GM18858 (cell line): Measurements from ENCODE around the gene RPL35A.
"Not testable (repeated sequence)": the region's sequence is repeated elsewhere in the genome, so short reads cannot be mapped to it uniquely, and the experiment has no call there.

Experiments
- ATAC-seq: cut with Tn5 transposase; IDR thresholded peaks from one replicate; pipeline ENCODE4 v1.9.1; 2021; ENCODE audit not compliant: unreplicated experiment

RPL35A gene

DNA sequence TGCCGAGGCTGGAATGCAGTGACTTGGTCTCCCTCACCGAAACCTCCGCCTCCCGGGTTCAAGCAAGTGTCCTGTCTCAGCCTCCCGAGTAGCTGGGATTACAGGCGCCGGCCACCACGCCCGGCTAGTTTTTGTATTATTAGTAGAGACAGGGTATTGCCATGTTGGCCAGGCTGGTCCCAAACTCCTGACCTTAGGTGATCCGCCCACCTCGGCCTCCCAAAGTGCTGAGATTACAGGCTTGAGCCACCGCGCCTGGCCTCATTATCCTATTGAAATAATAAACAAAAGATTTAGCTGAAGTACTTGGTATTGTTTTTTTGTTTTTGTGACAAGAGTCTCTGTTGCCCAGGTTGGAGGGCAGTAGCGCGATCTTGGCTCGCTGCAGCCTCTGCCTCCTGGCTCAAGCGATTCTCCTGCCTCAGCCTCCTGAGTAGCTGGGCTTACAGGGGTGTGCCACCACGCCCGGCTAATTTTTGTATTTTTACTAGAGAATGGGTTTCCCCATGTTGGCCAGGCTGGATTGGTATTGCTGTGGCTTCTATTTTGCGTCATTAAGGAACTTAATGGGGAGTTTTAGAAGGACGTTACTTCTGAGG is 1.5 kb downstream of the RPL35A start:
- no peak for ATAC-seq

DNA sequence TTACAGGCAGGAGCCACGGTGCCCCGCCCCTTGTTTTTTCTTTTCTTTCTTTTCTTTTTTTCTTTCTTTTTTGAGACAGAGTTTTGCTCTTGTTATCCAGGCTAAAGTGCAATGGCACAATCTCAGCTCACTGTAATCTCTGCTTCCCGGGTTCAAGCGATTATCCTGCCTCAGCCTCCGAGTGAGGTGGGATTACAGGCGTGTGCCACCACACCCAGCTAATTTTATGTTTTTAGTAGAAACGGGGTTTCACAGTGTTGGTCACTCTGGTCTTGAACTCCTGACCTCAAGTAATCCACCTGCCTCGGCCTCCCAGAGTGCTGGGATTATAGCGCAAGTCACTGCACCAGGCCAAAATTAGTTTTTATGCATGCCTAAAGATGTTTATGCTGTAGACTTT is 2.5 kb downstream of the RPL35A start:
- ATAC-seq: no peak

DNA sequence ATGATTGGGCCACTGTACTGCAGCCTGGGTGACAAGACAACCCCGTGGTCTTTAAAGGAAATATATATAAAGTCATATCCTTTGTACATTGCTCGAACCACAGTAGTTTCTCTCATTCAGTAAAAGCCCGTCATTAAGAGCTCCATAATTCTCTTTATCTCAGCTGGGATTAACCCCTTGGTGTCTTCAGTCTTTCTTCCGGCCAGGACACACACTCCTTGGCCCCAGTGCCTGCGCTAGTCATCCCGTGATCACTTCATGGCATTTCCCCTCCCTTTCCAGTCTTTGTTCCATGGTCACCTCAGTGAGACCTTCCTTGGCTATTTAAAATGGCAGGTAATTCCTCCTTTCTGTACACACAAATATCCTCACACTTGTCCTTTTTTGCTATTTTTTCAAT is 3.3 kb downstream of the RPL35A start:
- ATAC-seq: no peak

DNA sequence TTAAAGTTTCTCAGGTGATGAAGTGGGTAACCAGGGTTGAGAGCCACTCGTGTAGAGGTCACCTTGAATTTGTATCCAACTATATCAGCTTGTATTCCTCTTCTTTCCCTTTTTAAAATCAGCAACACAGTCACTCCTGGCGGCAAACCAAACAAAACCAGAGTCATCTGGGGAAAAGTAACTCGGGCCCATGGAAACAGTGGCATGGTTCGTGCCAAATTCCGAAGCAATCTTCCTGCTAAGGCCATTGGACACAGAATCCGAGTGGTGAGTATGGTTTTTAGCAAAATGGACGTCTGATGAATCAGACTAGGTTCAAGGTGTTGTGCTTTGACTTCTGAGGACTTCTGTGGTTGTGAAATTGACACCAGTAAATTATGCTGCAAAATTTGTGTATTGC is 3.9 kb downstream of the RPL35A start:
- ATAC-seq: no peak

DNA sequence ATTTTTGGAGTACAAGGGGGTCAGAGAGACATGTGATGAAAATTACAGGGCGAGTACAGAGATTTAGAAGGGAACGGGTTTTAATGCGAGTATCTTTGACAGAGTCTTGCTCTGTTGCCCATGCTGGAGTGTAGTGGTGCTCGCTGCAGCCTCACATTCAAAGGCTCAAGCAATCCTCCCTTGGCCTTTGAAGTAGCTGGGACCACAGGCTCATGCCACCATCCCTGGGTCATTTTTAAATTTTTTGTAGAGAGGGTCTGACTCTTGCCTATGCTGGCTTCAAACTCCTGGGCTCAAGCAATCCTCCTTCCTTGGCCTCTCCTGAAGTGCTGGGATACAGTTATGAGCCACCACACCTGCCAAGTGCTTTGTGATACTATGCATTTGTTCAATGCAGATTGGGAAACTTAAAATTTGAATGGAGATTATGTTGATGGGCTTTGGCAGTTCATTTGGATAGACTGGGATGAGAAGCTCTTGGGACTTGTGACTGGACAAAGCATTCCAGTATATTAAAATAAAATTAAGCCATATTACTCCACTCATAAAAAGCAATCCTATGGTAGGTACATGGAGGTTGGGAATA is 6.0 kb downstream of the RPL35A start:
- ATAC-seq: no peak

DNA sequence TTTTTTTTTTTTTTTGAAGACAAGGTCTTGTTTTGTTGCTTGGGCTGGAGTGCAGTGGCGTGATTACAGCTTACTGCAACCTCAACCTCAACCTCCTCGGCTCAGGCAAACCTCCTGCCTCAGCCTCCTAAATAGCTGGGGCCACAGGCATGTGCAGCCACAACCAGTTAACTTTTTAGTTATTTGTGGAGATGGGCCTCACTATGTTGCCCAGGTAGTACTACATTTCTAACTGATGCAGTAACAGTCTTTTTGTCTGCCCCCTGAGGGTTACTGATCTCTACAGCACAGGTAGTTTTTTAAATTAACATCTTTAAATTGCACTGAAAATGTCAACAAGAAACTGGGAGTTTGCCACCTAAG is 6.6 kb downstream of the RPL35A start:
- ATAC-seq: no peak

DNA sequence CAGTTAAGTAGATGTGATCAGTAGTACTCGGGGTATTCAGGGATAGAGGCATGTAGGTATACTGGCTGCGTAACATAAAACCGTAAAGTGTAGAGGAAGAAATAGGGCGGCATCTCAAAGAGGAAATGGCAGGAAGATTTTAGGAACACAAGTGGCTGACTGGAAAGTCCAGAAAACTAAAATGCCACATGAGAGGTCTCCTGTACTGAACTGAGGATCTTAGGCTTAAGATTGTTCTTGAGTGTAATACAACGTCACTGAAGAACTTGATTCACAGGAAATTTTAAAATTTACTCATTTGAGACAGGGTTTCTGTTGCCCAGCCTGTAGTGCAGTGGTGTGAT is 7.8 kb downstream of the RPL35A start:
- no peak for ATAC-seq

DNA sequence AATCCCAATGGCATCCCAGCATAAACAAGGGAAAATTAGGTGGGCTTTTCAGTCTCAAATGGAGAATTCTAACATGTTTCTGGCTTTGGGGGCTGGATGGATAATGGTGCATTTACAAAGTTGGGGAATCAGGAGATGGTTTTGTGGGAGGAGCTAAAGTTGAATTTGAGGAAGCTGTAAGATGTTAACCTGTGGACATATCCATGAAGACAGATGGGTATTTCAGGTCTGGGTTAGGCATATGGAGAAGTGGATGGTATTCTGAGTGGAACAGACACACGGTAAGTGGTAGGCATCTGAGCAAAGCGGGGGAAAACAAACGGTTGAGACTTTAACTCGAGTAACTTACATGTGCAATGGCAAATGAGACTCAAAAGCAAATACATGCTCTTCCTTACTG is 8.4 kb downstream of the RPL35A start:
- ATAC-seq: no peak

DNA sequence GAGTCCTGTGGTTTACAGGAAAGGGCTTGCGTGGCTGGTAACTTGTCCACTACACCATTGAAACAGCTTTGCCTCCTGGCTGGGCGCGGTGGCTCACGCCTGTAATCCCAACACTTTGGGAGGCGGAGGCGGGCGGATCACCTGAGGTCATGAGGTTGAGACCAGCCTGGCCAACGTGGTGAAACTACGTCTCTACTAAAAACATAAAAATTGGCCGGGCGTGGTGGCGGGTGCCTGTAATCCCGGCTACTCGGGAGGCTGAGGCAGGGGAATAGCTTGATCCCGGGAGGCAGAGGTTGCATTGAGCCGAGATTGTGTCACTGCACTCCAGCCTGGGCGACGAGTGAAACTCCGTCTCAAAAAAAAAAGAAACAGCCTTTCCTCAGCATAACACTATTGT is 8.9 kb downstream of the RPL35A start:
- ATAC-seq: not testable (repeated sequence)

DNA sequence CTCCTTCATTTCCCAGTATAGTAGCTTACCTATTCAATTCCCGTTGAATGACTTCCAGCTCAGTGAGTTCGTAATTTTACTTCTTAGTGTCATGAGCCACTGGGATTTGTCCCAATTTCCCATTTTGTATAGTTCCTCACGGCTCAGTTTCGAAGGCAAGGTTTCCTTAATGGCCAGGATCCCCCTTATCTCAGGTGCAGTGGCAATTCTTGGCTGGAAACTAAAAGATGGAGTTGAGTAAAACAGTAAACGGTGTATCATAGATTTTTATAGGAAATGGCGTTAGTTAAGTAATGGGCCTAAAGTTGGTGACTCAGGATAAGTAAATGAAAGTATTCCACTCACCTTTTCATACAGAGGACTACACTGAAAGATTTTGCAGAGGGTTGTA is 9.5 kb downstream of the RPL35A start:
- ATAC-seq: no peak

DNA sequence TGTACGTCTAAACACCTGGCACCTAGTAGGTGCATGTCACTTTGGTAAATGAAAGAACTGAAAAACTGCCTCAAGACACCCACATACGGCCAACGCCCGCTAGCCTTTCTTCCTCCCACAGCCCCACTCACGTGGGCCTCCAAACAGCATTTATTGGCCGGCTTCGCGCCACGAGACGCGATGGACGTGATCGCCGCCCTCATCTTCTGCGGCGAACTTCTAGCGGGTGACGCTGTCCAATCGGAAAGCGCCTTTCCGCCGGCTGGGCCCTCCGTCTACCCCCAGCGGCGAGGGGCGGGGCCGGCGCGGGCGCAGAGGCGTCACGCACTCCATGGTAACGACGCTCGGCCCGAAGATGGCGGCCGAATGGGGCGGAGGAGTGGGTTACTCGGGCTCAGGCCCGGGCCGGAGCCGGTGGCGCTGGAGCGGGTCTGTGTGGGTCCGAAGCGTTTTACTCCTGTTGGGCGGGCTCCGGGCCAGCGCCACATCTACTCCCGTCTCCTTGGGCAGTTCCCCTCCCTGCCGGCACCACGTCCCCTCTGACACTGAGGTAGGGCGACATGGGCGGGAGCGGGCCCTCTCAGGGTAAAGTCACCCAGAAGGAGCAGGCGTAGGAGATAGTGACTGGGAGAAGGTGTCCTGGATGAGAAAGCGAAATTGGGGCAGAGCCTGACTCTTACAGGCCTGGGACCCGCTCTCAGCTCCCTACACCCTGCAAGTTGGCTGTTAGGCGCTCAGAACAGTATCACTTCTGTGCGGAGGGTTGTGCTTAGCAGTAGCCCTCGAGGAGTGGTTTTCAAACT is 10.1 kb downstream of the RPL35A start, which contains the start of gene LMLN:
LMLN (plus strand) TSS at position 327 of the 803 bp plus-strand sequence; CDS start at position 356, 29 bp downstream.
- peak; percentile 92 for ATAC-seq

DNA sequence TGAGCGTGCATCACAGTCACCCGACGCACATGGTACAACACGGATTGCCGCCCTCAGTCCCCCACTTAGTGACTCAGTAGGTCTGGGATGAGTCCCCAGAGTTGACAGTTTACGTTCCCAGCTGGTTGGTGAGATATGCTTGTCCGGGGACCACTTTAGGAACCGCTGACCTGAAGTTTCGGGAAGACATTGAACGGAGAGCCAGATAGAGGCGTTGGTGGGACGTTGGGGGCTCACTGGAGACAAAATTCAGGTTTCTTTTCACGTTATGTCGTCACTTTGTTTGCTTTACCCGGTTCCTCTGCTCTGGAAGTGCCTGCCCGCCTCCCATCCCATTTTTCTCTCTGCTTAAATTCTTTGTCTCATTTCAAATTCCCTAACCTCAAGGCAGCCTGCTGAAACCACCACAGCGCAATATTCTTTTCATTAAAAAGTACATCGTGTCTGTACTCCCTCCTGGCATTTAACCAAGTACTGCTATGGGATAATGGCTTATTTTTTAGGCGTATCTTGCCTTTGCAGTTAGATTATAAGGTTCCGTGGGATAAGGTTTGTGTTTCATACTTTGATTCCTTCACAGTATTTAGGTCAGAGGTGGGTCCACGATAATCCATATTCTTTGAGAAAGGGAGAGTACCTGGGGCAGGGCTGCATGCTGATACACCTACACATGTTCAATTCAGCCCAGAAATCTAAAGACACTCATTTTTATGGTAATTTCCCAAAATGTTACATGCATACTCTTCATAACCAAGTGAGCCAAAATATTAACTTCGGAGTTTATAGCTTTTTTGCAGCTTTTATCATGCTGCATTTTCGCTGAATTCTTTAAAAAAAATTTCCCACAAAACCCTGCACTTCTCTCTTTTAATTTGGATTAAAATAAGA is 10.9 kb downstream of the RPL35A start:
- ATAC-seq: no peak

DNA sequence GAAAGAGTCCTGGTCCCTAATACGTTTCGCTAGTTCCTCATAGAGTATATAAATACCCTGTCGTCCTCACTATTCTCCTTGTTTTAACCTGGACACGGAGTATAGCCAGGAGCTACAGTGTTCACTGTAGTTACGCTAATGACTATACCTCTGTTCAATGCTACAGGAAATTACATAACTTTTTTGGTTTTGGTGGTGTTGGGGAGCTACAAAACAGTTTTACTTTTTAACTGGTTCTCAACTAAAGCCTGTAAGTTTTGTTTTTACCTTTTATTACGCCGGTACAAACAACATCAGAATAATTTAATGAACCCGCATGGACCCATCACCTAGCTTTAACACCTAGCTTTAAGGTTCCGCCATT is 11.6 kb downstream of the RPL35A start:
- no peak for ATAC-seq

DNA sequence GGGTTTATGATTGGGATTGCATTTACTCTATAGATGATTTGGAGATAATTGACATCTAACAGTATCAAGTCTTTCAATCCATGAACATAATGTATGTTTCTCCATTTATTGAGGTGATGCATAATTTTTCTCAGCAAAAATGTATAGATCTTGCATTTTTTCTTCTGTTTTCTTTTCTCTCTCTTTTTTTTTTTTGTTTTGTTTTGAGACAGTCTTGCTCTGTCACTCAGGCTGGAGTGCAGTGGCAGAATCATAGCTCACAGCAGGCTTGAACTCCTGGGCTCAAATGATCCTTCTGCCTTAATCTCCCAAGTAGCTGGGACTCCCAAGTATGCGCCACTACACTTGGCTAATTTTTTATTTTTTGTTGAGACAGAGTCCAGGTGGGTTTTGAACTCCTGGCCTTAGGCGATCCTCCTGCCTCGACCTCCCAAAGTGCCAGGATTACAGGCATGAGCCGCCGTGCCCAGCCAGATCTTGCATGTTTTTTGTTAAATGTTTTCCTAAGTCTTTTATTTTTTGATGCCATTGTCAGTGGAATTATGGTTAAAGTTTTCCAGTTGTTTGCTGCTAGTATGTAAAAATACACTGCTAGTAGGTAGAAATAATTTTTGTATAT is 13.1 kb downstream of the RPL35A start:
- ATAC-seq: no peak

DNA sequence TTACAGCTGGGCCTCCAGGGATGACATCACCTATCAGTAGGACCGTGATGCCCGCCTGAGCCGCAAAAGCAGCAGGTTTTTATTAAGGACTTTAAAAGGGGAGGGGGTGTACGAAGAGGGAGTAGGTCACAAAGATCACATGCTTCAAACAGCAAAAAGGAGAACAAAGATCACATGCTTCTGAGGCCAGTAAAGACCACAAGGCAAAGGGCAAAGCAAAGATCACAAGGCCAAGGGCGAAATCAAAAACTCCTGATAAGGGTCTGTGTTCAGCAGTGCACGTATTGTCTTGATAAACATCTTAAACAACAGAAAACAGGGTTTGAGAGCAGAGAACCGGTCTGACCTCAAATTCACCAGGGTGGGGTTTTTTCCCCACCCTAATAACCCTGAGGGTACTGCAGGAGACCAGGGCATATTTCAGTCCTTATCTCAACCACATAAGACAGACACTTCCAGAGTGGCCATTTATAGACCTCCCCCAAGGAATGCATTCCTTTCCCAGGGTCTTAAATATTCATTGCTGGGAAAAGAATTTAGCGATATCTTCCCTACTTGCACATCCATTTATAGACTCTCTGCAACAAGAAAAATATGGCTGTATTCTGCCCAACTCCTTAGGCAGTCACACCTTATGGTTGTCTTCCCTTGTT is 17.5 kb downstream of the RPL35A start:
- not testable (repeated sequence) for ATAC-seq

DNA sequence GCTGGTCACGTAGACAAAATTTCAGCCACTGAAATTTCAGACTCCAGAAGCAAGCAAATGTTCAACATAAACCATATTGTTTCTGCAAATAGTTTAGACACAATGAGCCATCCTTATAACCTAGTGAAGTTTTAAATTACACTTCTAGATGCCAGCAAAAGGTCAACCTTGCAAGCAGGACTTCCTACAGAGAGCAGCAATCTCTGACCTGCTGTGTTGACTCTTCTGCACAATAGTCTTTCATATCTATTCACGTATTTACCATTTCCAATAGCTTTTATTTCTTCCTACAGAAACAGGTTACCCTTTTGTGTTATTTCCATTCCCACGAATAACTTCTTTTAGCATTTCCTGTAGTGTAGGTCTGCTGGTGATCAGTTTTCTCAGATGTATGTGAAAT is 20.6 kb downstream of the RPL35A start:
- no peak for ATAC-seq

DNA sequence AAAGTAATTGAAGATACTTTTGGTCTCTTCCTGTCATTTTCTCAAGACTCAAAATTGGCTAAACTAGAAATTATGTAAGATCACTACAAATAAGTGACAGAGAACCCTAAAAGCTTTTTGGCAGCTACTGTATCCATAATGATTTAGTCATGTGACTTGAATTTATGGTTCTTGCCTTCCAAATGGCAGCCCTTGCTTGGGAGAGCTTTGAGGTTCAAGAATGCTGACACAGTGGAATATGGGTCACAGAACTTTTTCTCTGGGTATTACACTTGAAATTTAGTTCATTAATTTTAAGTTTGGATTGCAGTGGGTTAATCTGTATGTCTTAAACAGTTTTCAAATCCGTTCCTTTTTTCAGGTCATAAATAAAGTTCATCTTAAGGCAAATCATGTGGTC is 24.0 kb downstream of the RPL35A start:
- ATAC-seq: no peak

DNA sequence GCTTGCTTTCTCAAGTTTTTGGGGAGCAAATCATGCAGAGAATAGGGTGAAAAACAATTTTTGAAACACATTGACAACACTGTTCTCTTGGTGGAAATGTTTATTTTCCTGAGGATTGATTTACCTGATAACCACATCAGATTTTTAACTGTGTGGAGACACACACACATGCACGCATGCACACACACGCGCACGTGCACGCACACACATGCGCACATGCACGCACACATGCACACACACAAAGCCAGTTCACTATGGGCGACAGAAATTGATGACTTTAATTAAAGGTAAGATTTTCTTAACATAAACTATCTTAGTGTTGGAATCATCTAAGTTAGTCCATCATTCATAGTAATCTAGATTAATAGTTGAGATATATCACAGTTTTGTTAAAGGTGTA is 25.3 kb downstream of the RPL35A start:
- ATAC-seq: no peak

DNA sequence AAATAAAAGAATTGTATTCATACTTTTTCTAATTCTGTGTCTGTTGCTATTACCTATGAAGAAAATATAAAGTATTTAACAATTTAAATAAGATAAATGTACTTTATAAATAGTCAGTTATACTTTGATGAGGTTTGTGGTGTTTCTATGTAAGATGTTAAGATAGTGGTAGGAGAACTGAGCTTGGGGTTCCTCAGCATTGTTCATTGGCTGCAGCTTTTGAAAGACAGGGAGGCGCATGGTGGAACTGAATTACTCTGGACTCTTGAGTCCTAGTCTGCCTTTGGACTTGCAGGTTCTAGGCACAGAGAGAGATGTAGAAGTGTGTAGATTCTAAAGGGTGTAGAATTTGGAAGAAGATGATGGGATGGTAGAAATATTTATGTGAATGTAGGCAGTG is 33.1 kb downstream of the RPL35A start:
- no peak for ATAC-seq

DNA sequence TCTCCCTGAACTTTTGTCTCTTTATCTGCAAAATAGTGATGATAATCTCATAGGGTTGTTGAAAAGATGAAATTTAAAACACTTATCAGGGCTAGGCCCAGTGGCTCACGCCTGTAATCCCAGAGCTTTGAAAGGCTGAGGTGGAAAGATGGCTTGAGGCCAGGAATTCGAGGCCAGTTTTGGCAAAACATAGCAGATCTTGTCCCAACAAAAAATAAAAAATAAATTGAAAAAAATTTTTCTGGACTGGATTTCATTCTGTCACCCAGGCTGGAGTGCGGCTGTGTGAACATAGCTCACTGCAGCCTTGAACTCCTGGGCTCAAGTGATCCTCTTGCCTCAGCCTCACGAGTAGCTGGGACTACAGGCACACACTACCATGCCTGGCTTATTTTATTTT is 39.7 kb downstream of the RPL35A start:
- ATAC-seq: no peak

DNA sequence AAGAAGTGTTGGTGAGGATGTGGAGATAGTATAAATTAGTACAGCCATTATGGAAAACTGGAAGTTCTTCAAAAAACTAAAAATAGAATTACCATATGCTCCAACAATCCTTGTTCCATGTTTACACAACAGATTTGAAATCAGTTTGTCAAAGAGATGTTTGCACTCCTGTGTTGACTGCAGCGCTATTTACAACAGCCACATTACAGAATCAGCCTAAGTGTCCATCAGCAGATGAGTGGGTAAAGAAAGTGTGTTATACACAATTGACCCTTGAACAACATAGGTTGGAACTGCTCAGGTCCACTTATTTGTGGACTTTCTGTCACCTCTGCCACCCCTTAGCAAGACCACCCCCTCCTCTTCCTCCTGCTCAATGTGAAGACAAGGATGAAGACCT is 44.7 kb downstream of the RPL35A start:
- ATAC-seq: no peak
